Smooth muscle cell (in vitro differentiated cells): Measurements from ENCODE around the gene KIAA0825. TPM values are rescaled to one million over a fixed set of nuclear protein-coding genes. Genes with fewer than 3 reads are reported as not detected.

Experiments used
- DNase-seq: peaks from one replicate; lab custom pipeline; 2025; ENCODE audit not compliant: unreplicated experiment; lab: John Stamatoyannopoulos, UW
- H2AFZ ChIP-seq: fragments of 200-600 bp; sonication (generic); 2 replicates; pipeline ENCODE4 v1.6.0; 2016; ENCODE audit warnings: antibody characterized with exemption, low read depth, mild to moderate bottlenecking
- H3F3A ChIP-seq: fragments of 200-600 bp; sonication (generic); 2 replicates; pipeline ENCODE4 v1.6.0; 2017; ENCODE audit warnings: antibody characterized with exemption, low read depth
- H3K27ac ChIP-seq: fragments of 200-600 bp; sonication (generic); 2 replicates; pipeline ENCODE4 v1.5.1; 2016; ENCODE audit warnings: low read depth, mild to moderate bottlenecking
- H3K27me3 ChIP-seq: fragments of 200-600 bp; sonication (generic); 2 replicates; pipeline ENCODE4 v1.6.1; 2016; ENCODE audit warnings: low read depth, mild to moderate bottlenecking
- H3K36me3 ChIP-seq: fragments of 200-600 bp; sonication (generic); 2 replicates; pipeline ENCODE4 v1.5.1; 2016; ENCODE audit warnings: low read depth
- H3K4me1 ChIP-seq: fragments of 200-600 bp; sonication (generic); 2 replicates; pipeline ENCODE4 v1.5.1; 2016; ENCODE audit warnings: low read depth
- H3K4me2 ChIP-seq: fragments of 200-600 bp; sonication (generic); 2 replicates; pipeline ENCODE4 v1.6.0; 2016; ENCODE audit warnings: mild to moderate bottlenecking
- H3K4me3 ChIP-seq: fragments of 200-600 bp; sonication (generic); 2 replicates; pipeline ENCODE4 v1.5.1; 2016; ENCODE audit warnings: mild to moderate bottlenecking
- H3K79me2 ChIP-seq: fragments of 200-600 bp; sonication (generic); 2 replicates; pipeline ENCODE4 v1.6.0; 2016; ENCODE audit warnings: low read depth, mild to moderate bottlenecking
- H3K9ac ChIP-seq: fragments of 200-600 bp; sonication (generic); 2 replicates; pipeline ENCODE4 v1.6.0; 2016; ENCODE audit warnings: low read depth
- H3K9me3 ChIP-seq: fragments of 200-600 bp; sonication (generic); replicated peaks from 2 replicates; pipeline ENCODE4 v1.5.1; 2016; ENCODE audit warnings: low read depth
- H4K20me1 ChIP-seq: fragments of 200-600 bp; sonication (generic); 2 replicates; pipeline ENCODE4 v1.6.0; 2016; ENCODE audit warnings: low read depth
- WGBS: methylation state at CpG from one replicate; pipeline ENCODE4 v1.1.7; 2016; ENCODE audit warnings: low lambda C conversion rate; 5-methylcytosine and 5-hydroxymethylcytosine counted together
- polyA plus RNA-seq: library from polyadenylated mRNA; unstranded; fragments of >200 nt; fragmentation: Nextera tagmentation; extraction: Ambion mirVana; gene quantifications from 2 replicates; pipeline ENCODE4 v1.2.1, GENCODE V29; 2016
- total RNA-seq: library from RNA; depleted of rRNA; stranded (reverse); fragments of >200 nt; gene quantifications from 2 replicates; pipeline ENCODE4 v1.2.3, GENCODE V29; 2014
- TF ChIP-seq, protein P1 (sequence below): fragments of 200-600 bp; sonication (generic); IDR thresholded peaks from 2 replicates; pipeline ENCODE4 v1.5.1; 2017; ENCODE audit warnings: borderline replicate concordance, mild to moderate bottlenecking, antibody characterized with exemption; ENCODE audit not compliant: insufficient read depth, poor library complexity, severe bottlenecking

Gene KIAA0825
- total and polyA plus RNA-seq, 2 experiments from 2014 or later = 1.3 to 3.1 TPM

DNA sequence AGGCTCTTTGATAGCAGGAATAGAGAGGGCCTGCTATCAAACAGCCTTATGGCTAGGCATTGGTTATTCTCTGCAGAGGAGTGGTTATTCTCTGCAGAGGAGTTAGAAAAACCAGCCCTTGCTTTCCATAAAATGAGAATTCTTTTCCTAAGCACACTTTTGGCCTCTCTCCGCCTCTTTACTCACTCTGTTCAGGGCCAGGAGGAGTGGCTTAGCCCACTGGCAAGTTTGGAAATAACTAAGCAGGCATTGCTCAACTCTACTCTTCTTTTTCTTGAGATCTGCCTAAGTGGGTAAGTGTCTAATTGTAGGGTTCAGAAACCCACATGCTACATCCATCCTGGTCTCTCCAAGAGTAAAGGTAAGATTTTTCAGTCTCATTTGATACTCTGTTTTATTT is 341.7 kb downstream of the KIAA0825 start:
- no peak overlapping the region for H3K27ac ChIP-seq
- DNase-seq = no peak
- no peaks in the 10 kb centered on the region for H3K4me1 ChIP-seq
- H3K9ac ChIP-seq = no peak overlapping the region
- TF ChIP-seq, protein P1, sequence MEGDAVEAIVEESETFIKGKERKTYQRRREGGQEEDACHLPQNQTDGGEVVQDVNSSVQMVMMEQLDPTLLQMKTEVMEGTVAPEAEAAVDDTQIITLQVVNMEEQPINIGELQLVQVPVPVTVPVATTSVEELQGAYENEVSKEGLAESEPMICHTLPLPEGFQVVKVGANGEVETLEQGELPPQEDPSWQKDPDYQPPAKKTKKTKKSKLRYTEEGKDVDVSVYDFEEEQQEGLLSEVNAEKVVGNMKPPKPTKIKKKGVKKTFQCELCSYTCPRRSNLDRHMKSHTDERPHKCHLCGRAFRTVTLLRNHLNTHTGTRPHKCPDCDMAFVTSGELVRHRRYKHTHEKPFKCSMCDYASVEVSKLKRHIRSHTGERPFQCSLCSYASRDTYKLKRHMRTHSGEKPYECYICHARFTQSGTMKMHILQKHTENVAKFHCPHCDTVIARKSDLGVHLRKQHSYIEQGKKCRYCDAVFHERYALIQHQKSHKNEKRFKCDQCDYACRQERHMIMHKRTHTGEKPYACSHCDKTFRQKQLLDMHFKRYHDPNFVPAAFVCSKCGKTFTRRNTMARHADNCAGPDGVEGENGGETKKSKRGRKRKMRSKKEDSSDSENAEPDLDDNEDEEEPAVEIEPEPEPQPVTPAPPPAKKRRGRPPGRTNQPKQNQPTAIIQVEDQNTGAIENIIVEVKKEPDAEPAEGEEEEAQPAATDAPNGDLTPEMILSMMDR = no peak
- H3K9me3 ChIP-seq = no peaks in the 10 kb centered on the region
- H2AFZ ChIP-seq = no peak overlapping the region
- H3K36me3 ChIP-seq = no peaks in the 10 kb centered on the region
- H3K4me2 ChIP-seq = no peak overlapping the region
- no peaks in the 10 kb centered on the region for H4K20me1 ChIP-seq
- H3K4me3 ChIP-seq = no peak overlapping the region
- no peaks in the 10 kb centered on the region for H3K27me3 ChIP-seq
- no peaks in the 10 kb centered on the region for H3F3A ChIP-seq
- H3K79me2 ChIP-seq = no peaks in the 10 kb centered on the region
- WGBS = 94% methylated on average over 1 of the region's 1 CpG

DNA sequence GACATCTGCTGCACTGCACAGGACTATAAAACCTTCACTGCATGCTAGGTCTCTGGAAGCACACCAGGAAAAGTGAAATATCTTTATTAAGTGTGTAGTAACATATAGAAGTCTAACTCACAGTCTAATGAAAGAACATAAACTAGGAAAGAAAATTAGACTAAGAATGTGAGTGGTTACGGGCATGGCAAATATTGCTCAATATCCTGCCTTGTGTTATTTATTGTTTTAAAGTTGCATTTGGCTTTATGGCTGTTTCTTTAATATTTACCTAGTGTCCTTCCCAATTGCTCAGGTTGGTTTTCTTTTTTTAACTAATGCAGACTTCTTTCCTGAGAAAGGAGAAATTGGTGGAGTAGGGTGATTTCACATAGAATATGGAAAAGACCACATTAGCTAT is 342.4 kb downstream of the KIAA0825 start:
- TF ChIP-seq, protein P1 = no peak
- no peak for DNase-seq
- no peak overlapping the region for H3K4me3 ChIP-seq
- H2AFZ ChIP-seq = no peak overlapping the region
- no peaks in the 10 kb centered on the region for H3K36me3 ChIP-seq
- no peaks in the 10 kb centered on the region for H3K79me2 ChIP-seq
- H3K9me3 ChIP-seq = no peaks in the 10 kb centered on the region
- H3F3A ChIP-seq = no peaks in the 10 kb centered on the region
- no peak overlapping the region for H3K4me2 ChIP-seq
- H3K27me3 ChIP-seq = no peaks in the 10 kb centered on the region
- H4K20me1 ChIP-seq = no peaks in the 10 kb centered on the region
- H3K9ac ChIP-seq = no peak overlapping the region
- 84% methylated on average over 1 of the region's 1 CpG for WGBS
- H3K27ac ChIP-seq = no peak overlapping the region
- H3K4me1 ChIP-seq = no peaks in the 10 kb centered on the region

DNA sequence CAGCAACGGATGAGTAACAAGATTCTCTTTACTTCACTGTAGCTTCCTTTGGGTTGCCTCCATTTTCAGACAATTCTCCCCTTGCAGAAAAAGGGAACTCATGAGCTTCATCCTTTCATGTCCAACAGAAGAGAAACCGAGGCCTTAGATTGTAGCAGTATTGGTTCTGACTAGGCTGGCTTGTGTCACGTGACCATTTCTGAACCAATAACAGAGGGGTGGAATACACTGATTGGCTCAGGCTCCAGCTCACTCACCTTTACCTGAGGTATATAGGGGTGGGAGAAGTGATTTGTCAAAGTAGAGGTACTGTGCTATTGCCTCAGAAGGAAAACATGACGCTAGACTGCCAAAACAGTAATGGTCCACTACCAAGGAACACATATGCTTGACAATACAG is 343.7 kb downstream of the KIAA0825 start:
- Histone ChIP-seq H2AFZ (no peak overlapping the region), H3K9ac (no peak overlapping the region), H3K9me3 (no peaks in the 10 kb centered on the region), H3K4me3 (no peak overlapping the region), H3K4me2 (no peak overlapping the region), H3K27me3 (no peaks in the 10 kb centered on the region), H3K36me3 (no peaks in the 10 kb centered on the region), H3K27ac (no peak overlapping the region), H3K4me1 (no peaks in the 10 kb centered on the region), H4K20me1 (no peaks in the 10 kb centered on the region), H3K79me2 (no peaks in the 10 kb centered on the region), H3F3A (no peaks in the 10 kb centered on the region)
- TF ChIP-seq, protein P1 = no peak
- 94% methylated on average over 4 of the region's 4 CpGs for WGBS
- no peak for DNase-seq

DNA sequence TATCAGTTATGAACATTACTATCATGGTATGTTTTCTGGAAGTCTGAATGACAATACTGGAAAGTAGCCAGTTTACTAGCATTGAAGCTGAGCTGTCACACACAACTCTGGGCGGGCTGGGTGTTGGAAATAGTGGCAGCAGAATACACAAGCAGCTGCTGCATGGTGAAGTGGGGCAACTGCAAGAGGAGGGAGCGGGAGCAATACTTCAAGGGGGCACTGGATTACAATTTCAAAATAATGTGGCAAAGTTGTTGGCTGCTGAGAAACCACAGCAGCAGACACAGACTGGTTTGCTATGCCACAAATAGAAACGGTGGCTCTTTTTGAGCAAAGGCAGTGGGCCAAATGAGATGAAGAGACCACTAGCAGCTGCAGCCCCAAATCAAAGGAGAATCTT is 350.2 kb downstream of the KIAA0825 start:
- Histone ChIP-seq H3K9me3 (no peaks in the 10 kb centered on the region), H3K36me3 (no peaks in the 10 kb centered on the region), H3K4me3 (no peak overlapping the region), H3F3A (no peaks in the 10 kb centered on the region), H3K27me3 (no peaks in the 10 kb centered on the region), H4K20me1 (no peaks in the 10 kb centered on the region), H3K79me2 (no peaks in the 10 kb centered on the region), H3K4me2 (no peak overlapping the region), H3K27ac (no peak overlapping the region), H3K9ac (no peak overlapping the region), H2AFZ (no peak overlapping the region), H3K4me1 (no peaks in the 10 kb centered on the region)
- no peak for DNase-seq
- TF ChIP-seq, protein P1 = no peak
- WGBS = 83% methylated on average over 3 of the region's 3 CpGs
